ENCODE data around the gene PRPH. TPM values are rescaled to one million over a fixed set of nuclear protein-coding genes. Genes with fewer than 3 reads are reported as not detected.

The PRPH gene
- 0.77 to 1.6 TPM (median 1.1 TPM) in 5 replicates for total RNA-seq (2022; extraction: Qiagen RNA extraction; ENCODE audit: low read depth)

GRCh38 chr12:49295082-49295936 is at the start of gene PRPH:
Gene PRPH (plus strand): TSS chr12:49295147. CDS start chr12:49295201, 54 bp downstream.

DNA sequence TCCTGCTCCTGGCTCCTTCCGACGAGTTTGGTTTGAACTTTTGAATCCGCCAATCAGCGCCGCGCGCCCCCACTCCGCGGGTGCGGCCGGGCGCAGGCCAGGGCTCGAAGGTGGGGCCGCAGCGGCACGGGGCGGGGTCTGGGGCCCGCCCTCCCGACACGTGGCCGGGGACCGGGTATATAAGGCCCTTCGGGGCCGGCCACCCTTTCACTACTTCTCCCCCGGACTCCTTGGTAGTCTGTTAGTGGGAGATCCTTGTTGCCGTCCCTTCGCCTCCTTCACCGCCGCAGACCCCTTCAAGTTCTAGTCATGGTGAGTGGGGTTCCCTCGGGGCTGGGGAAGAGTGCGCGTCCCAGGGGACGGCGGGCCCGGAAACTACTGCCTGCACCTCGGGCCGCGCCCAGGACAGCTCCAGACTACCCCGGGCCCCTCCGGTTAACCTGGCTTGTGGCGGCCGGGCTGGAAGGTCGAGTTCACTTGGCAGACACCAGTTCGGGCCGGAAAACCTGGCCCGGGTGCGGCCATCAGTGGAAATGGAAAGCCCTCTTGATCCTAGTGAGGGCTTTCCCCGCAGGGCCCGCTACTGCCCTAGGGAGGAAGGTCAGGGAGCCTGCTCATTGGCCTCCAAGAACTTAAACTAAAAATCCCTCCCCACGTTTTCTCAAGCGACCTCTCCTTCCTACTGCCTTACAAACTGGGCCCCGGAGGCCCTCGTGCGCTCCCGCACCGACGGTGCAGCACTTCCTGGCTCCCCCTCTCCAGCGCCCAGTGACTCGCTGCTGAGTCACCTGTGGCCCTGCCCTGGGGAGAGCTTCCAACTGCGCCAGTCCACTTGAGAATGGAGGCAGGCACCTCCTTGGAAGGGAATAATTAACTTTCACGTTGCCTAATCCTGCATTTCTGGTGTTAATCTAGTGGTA is 29.8 kb upstream of the PRPH start, which contains the start of gene TUBA1C:
TSS of gene TUBA1C (plus strand) at position 210 of the 920 bp plus-strand sequence. CDS start at position 310, 100 bp downstream.

DNA sequence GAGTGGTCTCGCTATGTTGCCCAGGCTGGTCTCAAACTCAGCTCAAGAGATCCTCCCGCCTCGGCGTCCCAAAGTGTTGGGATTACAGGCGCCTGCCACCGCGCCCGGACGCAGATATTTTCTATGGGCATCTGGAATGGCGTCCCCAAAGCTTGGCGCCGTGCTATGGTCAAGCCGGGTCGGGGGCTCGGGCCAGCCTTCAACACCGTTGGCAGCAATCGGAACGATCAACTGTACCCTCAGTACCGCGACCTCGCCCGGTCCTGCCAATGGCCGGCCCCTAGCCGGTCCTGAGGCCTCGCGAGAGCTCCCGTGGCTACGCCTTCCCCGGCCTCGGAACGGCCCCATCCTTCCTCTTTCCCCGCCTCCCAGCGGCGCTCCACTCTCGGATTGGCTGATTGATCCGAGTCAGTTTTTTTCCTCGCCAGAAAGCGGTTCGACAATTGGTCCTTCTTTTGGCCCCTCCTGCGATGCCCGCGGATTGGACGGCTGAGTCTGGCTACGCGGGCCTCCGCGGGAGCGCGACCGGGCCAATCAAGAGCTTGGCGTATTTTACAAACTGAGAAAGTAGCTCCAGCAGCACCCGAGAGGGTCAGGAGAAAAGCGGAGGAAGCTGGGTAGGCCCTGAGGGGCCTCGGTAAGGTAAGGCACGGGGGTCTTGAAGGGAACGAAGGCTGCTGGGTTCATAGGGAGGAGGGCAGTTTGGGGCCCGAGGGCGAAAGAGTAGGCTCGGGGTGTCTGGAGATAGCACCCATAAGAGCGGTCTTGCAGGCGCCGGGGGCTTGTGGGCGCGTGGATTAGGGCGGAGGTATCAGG is 28.0 kb downstream of the PRPH start, which contains the start of gene TROAP:
TSS of gene TROAP (plus strand) at position 548 of the 816 bp plus-strand sequence. CDS start 354 bp downstream, outside the sequence.

GRCh38 chr12:49336645-49337584 is 42.0 kb downstream of the PRPH start, which contains the start of gene C1QL4:
Gene C1QL4 (minus strand): TSS chr12:49337188. CDS start chr12:49336477, 711 bp downstream.

GRCh38 chr12:49346659-49347310 is 51.8 kb downstream of the PRPH start, which contains the start of gene DNAJC22:
Gene DNAJC22 (plus strand): TSS chr12:49346888. CDS start chr12:49348873, 1,985 bp downstream.

Other genes with a start within 250 kb of the PRPH start
- gene KMT2D, start 234.4 kb upstream of the PRPH start, total RNA-seq (2022; extraction: Qiagen RNA extraction; ENCODE audit: low read depth): 32.8 to 47.2 TPM (median 40.1 TPM) in 5 replicates
- 5.1 to 6.3 TPM (median 5.6 TPM) in 5 replicates for gene RHEBL1, start 225.2 kb upstream of the PRPH start, total RNA-seq (2022; extraction: Qiagen RNA extraction; ENCODE audit: low read depth)
- not detected in 5 replicates for gene DHH, start 200.3 kb upstream of the PRPH start, total RNA-seq (2022; extraction: Qiagen RNA extraction; ENCODE audit: low read depth)
- gene LMBR1L, start 184.3 kb upstream of the PRPH start, total RNA-seq (2022; extraction: Qiagen RNA extraction; ENCODE audit: low read depth): 10.6 to 16.5 TPM (median 15.7 TPM) in 5 replicates
- gene TUBA1B, start 163.8 kb upstream of the PRPH start, total RNA-seq (2022; extraction: Qiagen RNA extraction; ENCODE audit: low read depth): 2,156 to 2,553 TPM (median 2,429 TPM) in 5 replicates
- 169 to 204 TPM (median 193 TPM) in 5 replicates for gene TUBA1A, start 106.1 kb upstream of the PRPH start, total RNA-seq (2022; extraction: Qiagen RNA extraction; ENCODE audit: low read depth)
- gene TUBA1C, start 30.1 kb upstream of the PRPH start, total RNA-seq (2022; extraction: Qiagen RNA extraction; ENCODE audit: low read depth): 1,814 to 2,090 TPM (median 1,891 TPM) in 5 replicates
- gene TROAP, start 28.1 kb downstream of the PRPH start, total RNA-seq (2022; extraction: Qiagen RNA extraction; ENCODE audit: low read depth): 78.1 to 121 TPM (median 84.3 TPM) in 5 replicates
- gene C1QL4, start 42.0 kb downstream of the PRPH start, total RNA-seq (2022; extraction: Qiagen RNA extraction; ENCODE audit: low read depth): 3.4 to 5.7 TPM (median 5.0 TPM) in 5 replicates
- gene DNAJC22, start 51.7 kb downstream of the PRPH start, total RNA-seq (2022; extraction: Qiagen RNA extraction; ENCODE audit: low read depth): 19.2 to 24.7 TPM (median 20.0 TPM) in 5 replicates
- 30.6 to 40.8 TPM (median 34.2 TPM) in 5 replicates for gene SPATS2, start 72.3 kb downstream of the PRPH start, total RNA-seq (2022; extraction: Qiagen RNA extraction; ENCODE audit: low read depth)
- 2.4 to 3.0 TPM (median 2.9 TPM) in 5 replicates for gene KCNH3, start 243.9 kb downstream of the PRPH start, total RNA-seq (2022; extraction: Qiagen RNA extraction; ENCODE audit: low read depth)